OCI-LY7 (cell line): ENCODE results near the gene ALPG. TPM values are rescaled to one million over a fixed set of nuclear protein-coding genes. Genes with fewer than 3 reads are reported as not detected.

Experiments
- BruUV-seq: library from RNA; stranded (reverse); fragments of 400-500 nt; replicated peaks from 2 replicates; lab custom pipeline; 2021; lab: Mats Ljungman, UMichigan
- CTCF ChIA-PET: fragments of 300-600 bp; sonication (Branson Sonifier 250); formaldehyde crosslinking; loops from one replicate; lab custom pipeline; 2022; ENCODE audit warnings: antibody characterized with exemption; ENCODE audit not compliant: unreplicated experiment; lab: Charles Lee
- POLR2A ChIA-PET: fragments of 300-600 bp; sonication (Branson Sonifier 250); formaldehyde crosslinking; loops from one replicate; lab custom pipeline; 2022; ENCODE audit warnings: antibody characterized with exemption; lab: Charles Lee
- DNase-seq: peaks from one replicate; pipeline ENCODE4 v3.0.0-alpha.2; 2015; ENCODE audit warnings: low spot score
- H2AFZ ChIP-seq: fragments of 200-600 bp; sonication (generic), shearing (Covaris generic); 2 replicates; pipeline ENCODE4 v1.6.1; 2014; ENCODE audit warnings: mild to moderate bottlenecking, antibody characterized with exemption, low read length, moderate library complexity
- H3K27ac ChIP-seq: fragments of 200-600 bp; sonication (generic); 2 replicates; pipeline ENCODE4 v1.5.1; 2014; ENCODE audit warnings: mixed run types, low read depth, mild to moderate bottlenecking, moderate library complexity, low read length, inconsistent platforms; ENCODE audit not compliant: poor library complexity, severe bottlenecking
- H3K36me3 ChIP-seq: fragments of 200-600 bp; sonication (generic); 2 replicates; pipeline ENCODE4 v1.6.1; 2014; ENCODE audit warnings: mild to moderate bottlenecking, antibody characterized with exemption, low read length, moderate library complexity, mixed read lengths; ENCODE audit not compliant: insufficient read depth
- H3K4me1 ChIP-seq: fragments of 200-600 bp; sonication (generic); 2 replicates; pipeline ENCODE4 v1.5.1; 2014; ENCODE audit warnings: mild to moderate bottlenecking, low read length; ENCODE audit not compliant: insufficient read depth, poor library complexity, severe bottlenecking
- H3K4me2 ChIP-seq: fragments of 200-600 bp; sonication (generic); 2 replicates; pipeline ENCODE4 v1.6.1; 2014; ENCODE audit warnings: mild to moderate bottlenecking, low read length
- H3K4me3 ChIP-seq: fragments of 200-600 bp; sonication (generic); 2 replicates; pipeline ENCODE4 v1.5.1; 2014; ENCODE audit warnings: mild to moderate bottlenecking, low read depth, low read length; ENCODE audit not compliant: poor library complexity, severe bottlenecking
- H3K79me2 ChIP-seq: fragments of 200-600 bp; sonication (generic); 2 replicates; pipeline ENCODE4 v1.6.1; 2016; ENCODE audit warnings: low read depth, mild to moderate bottlenecking, low read length, moderate library complexity, mixed read lengths; ENCODE audit not compliant: insufficient read depth
- H3K9me2 ChIP-seq: fragments of 200-600 bp; sonication (generic); 2 replicates; pipeline ENCODE4 v1.6.1; 2016; ENCODE audit warnings: mild to moderate bottlenecking, low read length, mixed read lengths; ENCODE audit not compliant: insufficient read depth
- H3K9me3 ChIP-seq: fragments of 200-600 bp; sonication (generic); 2 replicates; pipeline ENCODE4 v1.6.1; 2014; ENCODE audit warnings: mild to moderate bottlenecking, mixed run types, low read length, mixed read lengths
- H4K20me1 ChIP-seq: fragments of 200-600 bp; sonication (generic); 2 replicates; pipeline ENCODE4 v1.6.1; 2014; ENCODE audit warnings: mild to moderate bottlenecking, antibody characterized with exemption, low read length, moderate library complexity, mixed read lengths; ENCODE audit not compliant: insufficient read depth
- EZH2phosphoT487 ChIP-seq: fragments of 200-600 bp; sonication (generic); IDR thresholded peaks from 2 replicates; pipeline ENCODE4 v1.6.1; 2018; ENCODE audit warnings: low read depth, borderline replicate concordance, mild to moderate bottlenecking, mixed run types, antibody characterized with exemption, low read length, moderate library complexity, mixed read lengths
- intact Hi-C: fragments of 100-400 bp; cut with micrococcal nuclease; formaldehyde crosslinking; loops from one replicate; pipeline ENCODE4 v1.10.0; 2022; ENCODE audit not compliant: unreplicated experiment
- total RNA-seq, 2 experiments: library from RNA; depleted of rRNA in 1 of 2; stranded (reverse); fragments of >200 nt in 1 of 2; shearing (Covaris generic) in 1 of 2; gene quantifications; 2 replicates each; pipeline ENCODE4 v1.2.3, GENCODE V29; 2014 to 2022
- TF ChIP-seq, protein P1 (sequence below): fragments of 200-600 bp; sonication (generic); conservative IDR thresholded peaks from 2 replicates; pipeline ENCODE4 v1.5.1; 2014; ENCODE audit warnings: mild to moderate bottlenecking, antibody characterized with exemption, low read length, moderate library complexity, mixed read lengths

ALPG gene
- total RNA-seq, 2 experiments from 2014 or later: not detected

DNA sequence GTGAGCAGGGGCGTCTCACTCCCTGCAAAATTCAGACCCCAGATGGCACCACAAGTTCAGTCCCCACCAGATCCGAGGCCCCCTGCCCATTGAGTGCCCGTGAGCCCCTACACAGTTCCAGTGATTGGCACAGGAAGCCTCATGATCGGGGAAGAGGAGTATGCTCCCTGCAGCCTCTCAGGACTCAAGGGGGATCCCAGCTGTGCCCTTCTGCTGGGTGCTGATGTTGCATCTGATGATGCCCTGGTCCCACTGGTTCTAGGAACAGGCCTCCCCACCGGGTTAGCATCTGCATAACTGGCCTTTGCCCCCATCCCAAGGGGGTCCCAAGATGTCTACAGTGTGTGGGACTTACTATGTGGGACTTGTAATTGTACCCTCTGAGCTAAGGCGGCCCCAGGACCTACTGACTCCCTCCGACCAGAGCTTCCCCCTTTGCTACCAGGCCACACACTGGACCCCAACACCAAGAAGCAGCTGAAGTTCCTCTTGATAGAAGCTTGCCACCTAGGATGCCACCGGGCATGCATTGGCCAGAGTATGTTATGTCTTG is 8.6 kb downstream of the ALPG start:
- no peaks in the 10 kb centered on the region for H3K9me3 ChIP-seq
- DNase-seq: no peak
- intact Hi-C loops: no loop called here
- H3K9me2 ChIP-seq: no peaks in the 10 kb centered on the region
- H3K79me2 ChIP-seq: no peaks in the 10 kb centered on the region
- H2AFZ ChIP-seq: no peak overlapping the region
- no TSS peak for BruUV-seq
- no peak overlapping the region for H3K27ac ChIP-seq
- TF ChIP-seq, protein P1, sequence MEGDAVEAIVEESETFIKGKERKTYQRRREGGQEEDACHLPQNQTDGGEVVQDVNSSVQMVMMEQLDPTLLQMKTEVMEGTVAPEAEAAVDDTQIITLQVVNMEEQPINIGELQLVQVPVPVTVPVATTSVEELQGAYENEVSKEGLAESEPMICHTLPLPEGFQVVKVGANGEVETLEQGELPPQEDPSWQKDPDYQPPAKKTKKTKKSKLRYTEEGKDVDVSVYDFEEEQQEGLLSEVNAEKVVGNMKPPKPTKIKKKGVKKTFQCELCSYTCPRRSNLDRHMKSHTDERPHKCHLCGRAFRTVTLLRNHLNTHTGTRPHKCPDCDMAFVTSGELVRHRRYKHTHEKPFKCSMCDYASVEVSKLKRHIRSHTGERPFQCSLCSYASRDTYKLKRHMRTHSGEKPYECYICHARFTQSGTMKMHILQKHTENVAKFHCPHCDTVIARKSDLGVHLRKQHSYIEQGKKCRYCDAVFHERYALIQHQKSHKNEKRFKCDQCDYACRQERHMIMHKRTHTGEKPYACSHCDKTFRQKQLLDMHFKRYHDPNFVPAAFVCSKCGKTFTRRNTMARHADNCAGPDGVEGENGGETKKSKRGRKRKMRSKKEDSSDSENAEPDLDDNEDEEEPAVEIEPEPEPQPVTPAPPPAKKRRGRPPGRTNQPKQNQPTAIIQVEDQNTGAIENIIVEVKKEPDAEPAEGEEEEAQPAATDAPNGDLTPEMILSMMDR: no peak
- TF ChIP-seq EZH2phosphoT487: no peak
- no peaks in the 10 kb centered on the region for H3K36me3 ChIP-seq
- no peaks in the 10 kb centered on the region for H3K4me1 ChIP-seq
- H3K4me3 ChIP-seq: no peak overlapping the region
- POLR2A ChIA-PET: interaction anchor here (0.7 kb wide), 1 partner anchor 1007 kb away, joined by 3 read pairs; no protein-coding TSS in a partner anchor
- H4K20me1 ChIP-seq: no peaks in the 10 kb centered on the region
- no peak overlapping the region for H3K4me2 ChIP-seq
- CTCF ChIA-PET: no interaction called here

DNA sequence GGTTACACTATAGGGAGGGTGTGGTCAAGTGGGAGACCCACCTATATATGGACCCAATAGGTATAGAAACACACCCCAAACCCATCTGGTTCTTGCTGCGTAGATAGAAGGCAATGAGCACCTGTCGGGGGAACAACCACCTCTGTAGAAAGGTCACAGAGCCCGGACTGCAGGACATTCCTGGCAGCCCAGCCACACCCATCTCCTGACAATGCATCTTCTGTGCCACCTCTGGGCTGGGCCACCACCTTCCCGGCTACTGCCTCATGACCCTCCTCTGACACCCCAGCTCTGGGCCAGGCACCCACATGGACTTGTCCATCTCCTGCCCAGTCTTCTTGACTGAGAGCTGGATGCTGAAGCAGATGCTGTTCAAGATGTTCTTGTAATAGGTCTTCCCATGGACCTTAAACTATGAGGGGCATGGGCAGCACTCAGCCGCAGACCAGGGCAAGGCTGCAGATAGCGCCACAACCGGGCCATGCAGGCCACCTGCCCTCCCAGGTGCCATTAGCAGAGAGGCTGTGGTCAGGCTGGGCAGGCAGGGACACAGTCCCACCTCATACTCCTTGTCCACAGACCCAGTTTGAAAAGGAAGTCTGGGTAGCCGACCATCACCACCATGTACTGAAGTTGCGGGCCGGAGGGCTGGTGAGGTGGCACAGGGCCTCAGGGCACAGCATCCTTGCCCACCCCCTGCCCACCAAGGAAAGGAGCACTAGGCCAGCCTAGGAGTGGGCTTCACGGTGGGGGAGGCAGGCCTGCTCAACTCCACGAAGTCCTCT is 9.3 kb downstream of the ALPG start:
- POLR2A ChIA-PET: no interaction called here
- intact Hi-C loops: no loop called here
- Histone ChIP-seq H3K79me2 (no peaks in the 10 kb centered on the region), H3K9me2 (no peaks in the 10 kb centered on the region), H2AFZ (no peak overlapping the region), H3K4me3 (no peak overlapping the region), H3K27ac (no peak overlapping the region), H3K4me2 (no peak overlapping the region), H3K9me3 (no peaks in the 10 kb centered on the region), H3K36me3 (no peaks in the 10 kb centered on the region), H4K20me1 (no peaks in the 10 kb centered on the region), H3K4me1 (no peaks in the 10 kb centered on the region)
- no TSS peak for BruUV-seq
- CTCF ChIA-PET: no interaction called here
- TF ChIP-seq, protein P1: no peak
- TF ChIP-seq EZH2phosphoT487: no peak
- no peak for DNase-seq
